Astrocyte (in vitro differentiated cells and primary cell): Measurements from ENCODE around the gene BACH2.

Source experiments
- CTCF ChIP-seq: IDR thresholded peaks from 2 replicates; pipeline ENCODE4 v1.5.1; 2011; ENCODE audit warnings: low read depth, mild to moderate bottlenecking, inconsistent platforms, low read length, moderate library complexity; ENCODE audit not compliant: insufficient read depth
- EZH2 ChIP-seq: IDR thresholded peaks from 2 replicates; pipeline ENCODE4 v1.6.1; 2012; ENCODE audit warnings: mild to moderate bottlenecking, low read length, inconsistent platforms; ENCODE audit not compliant: insufficient read depth

GRCh38 chr6:90285042-90285481 is 11.6 kb downstream of the BACH2 start:
- TF ChIP-seq CTCF (no peak), EZH2 (no peak)
